Measurements from ENCODE around the gene SCAMP2.

Gene SCAMP2

GRCh38 chr15:74821790-74822158, 51.4 kb downstream of the SCAMP2 start:
- Histone ChIP-seq H3K9me2 (replicated peaks; ENCODE audit: insufficient read depth, low read length) (no peaks in the 10 kb centered on the region), H3K27me3 (replicated peaks; ENCODE audit: insufficient read depth, low read length) (peaks cover 36% of the 10 kb centered on the region), H3K79me2 (ENCODE audit: low read length) (no peaks in the 10 kb centered on the region), H3K9ac (ENCODE audit: low read length) (no peak overlapping the region), H3K9me3 (replicated peaks; ENCODE audit: insufficient read depth, low read length) (no peaks in the 10 kb centered on the region), H3F3A (ENCODE audit: insufficient read depth, low read length) (no peaks in the 10 kb centered on the region), H3K4me2 (ENCODE audit: low read depth, low read length) (no peak overlapping the region), H3K36me3 (replicated peaks; ENCODE audit: insufficient read depth, low read length) (no peaks in the 10 kb centered on the region), H4K20me1 (ENCODE audit: insufficient read depth, low read length) (no peaks in the 10 kb centered on the region), H3K27ac (ENCODE audit: low read length) (no peak overlapping the region), H3K4me3 (ENCODE audit: low read length) (no peak overlapping the region), H3K4me1 (ENCODE audit: low read length) (peaks cover 16% of the 10 kb centered on the region; the same call in 1 of the 2 replicates), H2AFZ (ENCODE audit: low read length) (no peak overlapping the region)
- TF ChIP-seq EZH2phosphoT487 (IDR thresholded peaks at IDR 0.05; ENCODE audit: low read length) (no peak), EZH2 (optimal IDR thresholded peaks at IDR 0.05; ENCODE audit: low read depth, low read length) (no peak), CTCF (IDR thresholded peaks at IDR 0.05; ENCODE audit: low read length) (no peak)
- DNase-seq, result no peak

GRCh38 chr15:74821091-74821789, 51.9 kb downstream of the SCAMP2 start:
- TF ChIP-seq EZH2 (optimal IDR thresholded peaks at IDR 0.05; ENCODE audit: low read depth, low read length), result no peak
- no peak for TF ChIP-seq CTCF (IDR thresholded peaks at IDR 0.05; ENCODE audit: low read length)
- no peak for TF ChIP-seq EZH2phosphoT487 (IDR thresholded peaks at IDR 0.05; ENCODE audit: low read length)
- DNase-seq, result peak; percentile 31
- no peaks in the 10 kb centered on the region for H3K9me3 ChIP-seq (replicated peaks; ENCODE audit: insufficient read depth, low read length)
- H3K79me2 ChIP-seq (ENCODE audit: low read length), result no peaks in the 10 kb centered on the region
- H3K27me3 ChIP-seq (replicated peaks; ENCODE audit: insufficient read depth, low read length), result peaks cover 35% of the 10 kb centered on the region
- no peak overlapping the region for H3K4me3 ChIP-seq (ENCODE audit: low read length)
- H2AFZ ChIP-seq (ENCODE audit: low read length), result no peak overlapping the region
- no peaks in the 10 kb centered on the region for H3F3A ChIP-seq (ENCODE audit: insufficient read depth, low read length)
- H3K4me2 ChIP-seq (ENCODE audit: low read depth, low read length), result no peak overlapping the region
- no peak overlapping the region for H3K9ac ChIP-seq (ENCODE audit: low read length)
- no peaks in the 10 kb centered on the region for H3K9me2 ChIP-seq (replicated peaks; ENCODE audit: insufficient read depth, low read length)
- peaks cover 16% of the 10 kb centered on the region; the same call in 1 of the 2 replicates for H3K4me1 ChIP-seq (ENCODE audit: low read length)
- H4K20me1 ChIP-seq (ENCODE audit: insufficient read depth, low read length), result no peaks in the 10 kb centered on the region
- no peaks in the 10 kb centered on the region for H3K36me3 ChIP-seq (replicated peaks; ENCODE audit: insufficient read depth, low read length)
- H3K27ac ChIP-seq (ENCODE audit: low read length), result no peak overlapping the region

- Histone ChIP-seq H3K27me3 (replicated peaks; ENCODE audit: insufficient read depth, low read length) (peaks cover 23% of the 10 kb centered on the region), H3K9ac (ENCODE audit: low read length) (no peak overlapping the region), H4K20me1 (ENCODE audit: insufficient read depth, low read length) (no peaks in the 10 kb centered on the region), H3F3A (ENCODE audit: insufficient read depth, low read length) (no peaks in the 10 kb centered on the region), H3K4me3 (ENCODE audit: low read length) (no peak overlapping the region), H2AFZ (ENCODE audit: low read length) (no peak overlapping the region), H3K36me3 (replicated peaks; ENCODE audit: insufficient read depth, low read length) (no peaks in the 10 kb centered on the region), H3K4me1 (ENCODE audit: low read length) (peaks cover 16% of the 10 kb centered on the region; the same call in 1 of the 2 replicates), H3K9me2 (replicated peaks; ENCODE audit: insufficient read depth, low read length) (no peaks in the 10 kb centered on the region), H3K79me2 (ENCODE audit: low read length) (no peaks in the 10 kb centered on the region), H3K4me2 (ENCODE audit: low read depth, low read length) (no peak overlapping the region), H3K27ac (ENCODE audit: low read length) (no peak overlapping the region), H3K9me3 (replicated peaks; ENCODE audit: insufficient read depth, low read length) (no peaks in the 10 kb centered on the region)
- TF ChIP-seq EZH2 (optimal IDR thresholded peaks at IDR 0.05; ENCODE audit: low read depth, low read length) (no peak), EZH2phosphoT487 (IDR thresholded peaks at IDR 0.05; ENCODE audit: low read length) (no peak), CTCF (IDR thresholded peaks at IDR 0.05; ENCODE audit: low read length) (no peak)
- DNase-seq, result no peak
These were observed 53.1 kb downstream of the SCAMP2 start for GRCh38 chr15:74820056-74820455.

All from MM.1S (cell line).